Activated naive CD8-positive, alpha-beta T cell treated with anti-CD3 and anti-CD28 coated beads, Interleukin-2, amount 50 U/mL, for 16 hours (primary cell): ENCODE data around the gene CTSD.

Source experiments
- DNase-seq: peaks from one replicate; pipeline ENCODE4 v3.0.0-alpha.2; 2020; ENCODE audit warnings: low read depth, low spot score

Gene CTSD

DNA sequence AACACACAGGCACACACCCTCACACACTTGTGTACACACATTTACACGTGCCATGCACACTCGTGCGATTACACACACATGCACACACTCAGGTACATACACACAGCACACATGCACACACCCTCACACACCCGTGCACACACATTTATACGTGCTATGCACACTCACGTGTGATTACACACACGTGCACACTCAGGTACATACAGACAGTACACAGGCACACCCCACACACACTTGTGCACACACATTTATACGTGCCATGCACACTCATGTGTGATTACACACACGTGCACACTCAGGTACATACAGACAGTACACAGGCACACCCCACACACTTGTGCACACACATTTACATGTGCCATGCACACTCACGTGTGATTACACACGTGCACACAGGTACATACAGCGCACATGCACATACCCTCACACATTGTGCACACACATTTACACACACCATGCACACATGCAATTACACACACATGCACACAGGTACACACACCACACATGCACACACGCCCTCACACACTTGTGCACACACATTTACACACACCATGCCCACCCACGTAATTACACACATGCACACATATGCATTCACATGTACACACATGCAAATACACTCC is 17.9 kb downstream of the CTSD start:
- DNase-seq: no peak

DNA sequence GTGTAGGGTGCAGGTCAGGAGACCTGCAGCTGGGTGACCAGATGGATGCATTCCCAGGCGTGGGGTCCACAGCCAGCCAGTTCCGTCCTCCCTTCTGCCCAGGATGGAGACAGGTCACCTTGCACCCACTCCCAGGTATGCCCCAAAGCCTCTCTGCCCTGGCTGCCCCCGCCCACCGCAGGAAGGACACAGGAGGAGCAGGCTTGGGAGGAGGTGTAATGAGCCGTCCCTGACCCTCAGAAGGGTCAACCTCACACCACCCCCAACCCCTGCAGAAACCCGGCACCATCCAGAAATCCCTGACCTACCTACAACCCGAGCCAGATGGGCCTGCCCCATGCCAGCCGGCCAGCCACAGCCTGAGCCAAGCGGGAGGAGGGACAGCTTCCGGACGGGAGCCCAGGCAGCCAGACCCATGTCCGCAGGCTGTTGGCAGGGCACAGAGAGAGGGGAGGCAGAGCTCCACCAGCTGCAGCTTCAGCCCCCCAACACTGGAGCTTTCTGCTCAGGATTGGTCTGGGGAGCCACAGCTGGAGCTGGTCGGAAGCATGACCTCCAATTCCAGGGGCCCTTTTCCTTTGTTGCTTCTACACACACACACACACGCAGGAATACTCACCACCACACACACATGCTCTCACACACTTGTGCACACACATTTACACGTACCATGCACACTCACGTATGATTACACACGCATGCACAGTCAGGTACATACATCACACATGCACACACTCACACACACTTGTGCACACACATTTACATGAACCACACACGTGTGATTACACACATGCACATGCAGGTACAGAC is 18.6 kb downstream of the CTSD start:
- DNase-seq: no peak

DNA sequence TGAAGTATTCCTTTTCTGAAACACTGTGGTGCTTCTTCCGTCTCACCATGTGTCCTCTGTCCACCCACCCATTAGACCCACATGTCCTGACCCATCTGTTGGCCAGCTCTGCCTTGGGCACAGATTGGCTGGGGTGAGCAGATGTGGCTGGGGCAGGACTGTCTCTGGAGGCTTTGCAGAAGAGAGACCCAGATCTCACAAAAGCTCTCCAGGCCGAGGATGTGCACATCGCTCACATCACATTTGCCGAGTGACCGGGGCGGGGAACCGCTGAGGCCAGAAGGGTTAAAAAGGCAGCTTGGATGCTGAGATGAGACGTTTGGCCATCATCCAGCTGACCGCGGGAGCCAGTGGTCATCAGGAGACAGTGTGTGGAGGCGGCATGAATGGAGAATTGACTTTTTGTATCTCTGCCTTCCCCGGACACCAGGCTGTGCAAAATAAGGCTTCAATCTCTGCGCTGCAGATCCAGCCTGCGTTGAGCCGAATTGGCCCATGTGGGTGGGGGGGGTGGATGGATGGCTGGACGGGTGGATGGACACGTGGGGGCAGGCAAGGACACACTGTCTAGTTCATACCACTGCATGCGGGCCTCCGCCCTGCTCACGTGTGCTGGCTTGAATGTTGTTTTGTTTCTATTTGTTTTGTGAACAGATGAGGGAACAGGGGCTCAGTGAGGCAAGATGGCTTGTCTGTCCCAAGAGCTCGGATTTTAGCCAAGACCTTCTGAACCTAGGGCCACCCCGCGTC is 19.4 kb downstream of the CTSD start:
- DNase-seq: no peak

DNA sequence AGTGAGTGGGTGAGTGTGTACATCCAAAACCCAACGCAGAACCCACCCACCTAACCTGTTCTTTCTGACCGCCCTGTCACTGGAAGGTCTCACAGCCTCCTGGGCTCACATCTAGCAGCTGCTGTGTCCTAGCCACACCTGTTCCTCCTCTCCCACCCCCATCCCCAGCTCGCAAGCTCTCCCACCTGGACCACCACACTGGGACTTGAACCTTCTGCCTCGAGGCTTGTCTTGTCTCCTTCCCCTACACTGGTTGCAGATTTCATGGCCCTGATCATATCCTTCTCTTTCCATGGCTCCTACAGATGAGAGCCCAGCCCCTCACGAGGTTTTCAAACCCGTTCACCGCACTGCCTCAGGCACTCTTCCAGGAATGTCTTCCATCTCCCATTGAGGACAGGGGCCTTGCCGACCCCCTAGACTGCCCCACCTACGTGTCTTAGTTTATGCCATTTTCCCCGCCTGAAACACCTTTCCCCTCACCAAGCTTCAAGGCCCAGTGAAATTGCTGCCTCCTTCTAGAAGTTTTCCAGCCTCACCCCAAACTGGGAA is 20.1 kb downstream of the CTSD start:
- no peak for DNase-seq

DNA sequence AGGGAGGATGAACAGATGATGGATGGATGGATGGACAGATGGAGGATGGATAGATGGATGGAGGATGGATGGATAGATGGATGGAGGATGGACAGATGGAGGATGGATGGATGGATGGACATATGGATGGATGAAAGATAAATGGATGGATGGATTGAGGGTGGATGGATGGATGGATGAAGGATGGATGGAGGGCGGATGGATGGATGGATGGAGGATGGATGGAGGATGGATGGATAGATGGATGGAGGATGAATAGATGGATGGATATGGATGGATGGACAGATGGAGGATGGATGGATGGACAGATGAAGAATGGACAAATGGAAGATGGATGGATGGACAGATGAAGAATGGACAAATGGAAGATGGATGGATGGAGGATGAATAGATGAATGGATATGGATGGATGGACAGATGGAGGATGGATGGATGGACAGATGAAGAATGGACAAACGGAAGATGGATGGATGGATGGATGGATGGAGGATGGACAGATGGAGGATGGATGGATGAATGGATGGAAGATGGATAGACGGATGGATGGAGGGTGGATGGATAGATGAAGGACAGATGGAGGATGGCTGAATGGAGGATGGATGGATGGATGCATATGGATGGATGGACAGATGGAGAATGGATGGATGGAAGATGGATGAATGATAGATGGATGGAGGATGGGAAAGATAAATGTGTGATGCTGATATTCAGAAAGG is 20.7 kb downstream of the CTSD start:
- no peak for DNase-seq

DNA sequence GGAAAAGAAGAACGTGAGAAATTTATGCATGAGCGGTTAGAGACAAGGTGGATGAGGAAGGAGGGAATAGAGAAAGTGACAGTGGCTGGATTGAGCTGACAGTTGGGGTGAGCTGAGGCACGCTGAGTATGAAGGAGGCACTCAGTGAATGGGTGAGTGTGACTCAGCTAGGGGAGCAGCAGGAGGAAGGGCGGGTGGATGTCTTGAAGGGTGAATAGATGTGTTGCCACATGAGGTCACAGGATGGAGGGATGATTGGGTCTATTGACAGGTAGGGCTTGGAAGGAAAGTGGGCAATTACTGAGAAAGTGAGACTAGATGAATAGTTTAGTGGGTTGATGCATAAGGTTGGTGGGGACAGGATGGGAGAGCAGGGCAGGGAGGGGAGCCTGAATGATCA is 21.4 kb downstream of the CTSD start:
- no peak for DNase-seq

DNA sequence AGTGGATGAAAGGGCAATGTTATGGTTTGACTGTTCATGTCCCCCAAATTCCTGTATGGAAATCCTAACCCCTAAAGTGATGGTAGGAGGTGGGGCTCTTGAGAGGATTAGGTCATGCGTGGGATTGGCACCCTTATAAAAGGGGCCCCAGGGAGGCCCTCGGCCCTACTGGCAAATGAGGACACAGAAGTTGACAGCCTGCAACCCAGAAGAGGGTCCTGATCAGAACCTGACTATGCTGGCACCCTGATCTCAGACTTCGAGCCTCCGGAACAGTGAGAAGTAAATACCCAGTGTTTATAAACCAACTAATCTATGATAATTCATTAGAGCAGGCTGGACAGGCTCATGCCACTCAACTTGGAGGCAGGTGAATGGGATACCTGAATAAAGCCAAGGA is 22.0 kb downstream of the CTSD start:
- no peak for DNase-seq

DNA sequence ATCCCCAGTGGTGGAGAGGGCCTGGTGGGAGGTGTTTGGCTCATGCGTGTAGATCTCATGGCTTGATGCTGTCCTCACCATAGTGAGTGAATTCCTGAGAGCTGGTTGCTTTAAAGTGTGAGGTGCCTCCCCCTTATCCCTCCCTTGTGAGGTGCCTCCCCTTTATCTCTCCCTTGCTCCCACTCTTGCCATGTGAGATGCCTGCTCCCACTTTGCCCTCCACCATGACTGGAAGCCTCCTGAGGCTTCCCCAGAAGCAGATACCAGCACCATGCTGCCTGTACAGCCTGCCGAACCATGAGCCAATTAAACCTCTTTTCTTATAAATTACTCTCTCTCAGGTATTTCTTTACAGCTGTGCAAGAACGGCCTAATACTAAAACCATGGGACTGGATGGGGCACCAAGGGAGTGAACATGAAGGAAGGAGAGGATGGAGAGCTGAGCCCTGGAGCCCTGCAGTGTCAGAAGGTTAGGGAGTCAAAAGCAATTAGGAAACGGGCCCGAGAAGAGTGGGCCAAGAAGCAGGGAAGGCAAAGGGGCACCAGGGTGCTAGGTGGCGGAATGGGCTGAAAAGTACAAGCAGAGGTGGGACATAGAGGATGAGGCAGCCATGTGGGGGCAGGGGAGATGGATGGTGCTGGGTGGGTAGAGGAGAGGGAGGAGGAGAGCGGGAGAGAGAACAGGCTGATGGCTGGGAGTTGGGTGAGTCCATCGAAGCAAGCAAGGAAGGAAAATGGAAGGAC is 22.8 kb downstream of the CTSD start:
- DNase-seq: no peak

DNA sequence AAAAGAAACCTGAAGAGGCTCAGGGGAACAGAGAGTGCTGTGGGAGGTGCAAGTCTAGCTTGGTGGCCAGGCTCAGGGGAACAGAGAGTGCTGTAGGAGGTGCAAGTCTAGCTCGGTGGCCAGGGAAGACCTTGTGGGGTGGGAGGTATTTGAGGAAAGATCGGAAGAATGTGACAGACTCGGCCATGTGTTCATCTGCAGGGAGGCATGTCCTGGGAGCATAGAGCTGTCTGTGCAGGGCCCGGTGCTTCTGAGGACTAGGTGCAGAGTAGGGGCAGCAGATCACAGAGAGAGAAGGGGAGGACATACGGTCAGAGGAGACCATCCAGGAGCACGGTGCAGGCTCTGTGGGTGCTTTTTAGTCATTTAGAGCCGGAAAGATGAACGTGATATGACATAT is 24.2 kb downstream of the CTSD start:
- DNase-seq: no peak

DNA sequence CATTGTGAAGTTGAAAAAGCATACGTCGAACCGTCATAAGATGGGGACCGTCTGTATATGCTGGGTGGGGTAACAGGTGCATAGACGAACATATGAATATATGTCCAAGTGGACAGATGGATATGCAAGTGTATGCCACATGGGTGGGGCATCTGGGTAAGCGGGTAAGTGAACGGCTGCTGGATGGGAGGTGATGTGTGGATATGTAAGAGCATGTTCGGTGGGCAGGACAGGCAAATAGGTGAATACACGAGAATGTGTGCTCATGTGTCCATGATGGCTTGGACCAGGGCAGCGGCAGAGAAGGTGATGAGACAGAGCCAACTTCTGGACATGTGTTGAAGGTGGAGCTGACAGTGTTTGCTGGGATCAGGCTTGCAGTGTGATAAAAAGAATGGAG is 25.3 kb downstream of the CTSD start:
- no peak for DNase-seq

DNA sequence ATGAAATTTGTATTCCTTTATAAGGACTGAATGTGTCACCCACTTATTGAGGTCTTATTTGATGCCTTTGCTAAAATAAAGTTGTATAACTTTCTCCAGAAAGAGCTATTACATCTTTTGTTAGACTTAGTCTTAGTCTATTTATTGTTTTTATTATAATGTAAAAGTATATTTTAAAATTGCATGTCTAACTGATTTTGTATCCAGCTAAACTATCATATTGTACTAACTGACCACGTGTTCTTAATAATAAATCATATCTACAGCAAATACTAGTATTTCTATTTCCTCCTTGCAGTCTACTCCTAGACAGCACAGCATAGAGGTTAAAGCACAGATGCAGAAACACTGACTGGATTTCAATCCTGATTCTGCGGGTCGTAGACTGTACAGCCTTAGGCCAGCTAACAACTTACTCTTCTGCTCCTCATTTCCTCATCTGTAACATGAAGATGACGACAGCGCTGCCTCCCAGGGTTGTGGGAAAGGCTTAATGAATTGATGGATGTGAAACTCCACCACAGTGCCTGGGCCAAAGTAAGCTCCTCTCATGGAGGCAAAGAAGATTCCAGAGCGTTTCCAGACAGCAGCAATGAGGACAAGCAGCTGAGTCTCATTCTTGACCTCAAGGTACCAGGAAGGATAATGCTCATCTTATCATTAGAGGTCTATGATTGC is 26.5 kb downstream of the CTSD start:
- DNase-seq: no peak

DNA sequence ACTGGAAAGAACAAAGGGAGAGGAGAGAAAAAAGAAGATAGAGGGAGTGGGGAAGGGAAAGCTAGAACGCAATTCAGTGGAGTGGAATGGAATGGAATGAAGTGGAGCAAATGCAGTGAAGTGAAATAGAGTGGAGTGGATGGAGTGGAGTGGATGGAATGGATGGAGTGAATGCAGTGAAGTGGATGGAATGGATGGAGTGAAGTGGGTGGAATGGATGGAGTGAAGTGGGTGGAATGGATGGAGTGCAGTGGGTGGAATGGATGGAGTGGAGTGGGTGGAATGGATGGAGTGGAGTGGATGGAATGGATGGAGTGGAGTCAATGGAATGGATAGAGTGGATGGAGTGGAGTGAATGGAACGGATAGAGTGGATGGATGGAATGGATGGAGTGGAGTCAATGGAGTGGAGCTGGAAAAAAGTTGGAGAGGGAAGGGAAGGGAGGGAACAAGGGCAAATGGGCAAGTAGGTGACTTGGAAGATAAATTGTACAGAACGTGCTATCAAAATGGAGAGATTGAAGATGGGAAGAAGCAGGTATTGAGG is 27.2 kb downstream of the CTSD start:
- no peak for DNase-seq

DNA sequence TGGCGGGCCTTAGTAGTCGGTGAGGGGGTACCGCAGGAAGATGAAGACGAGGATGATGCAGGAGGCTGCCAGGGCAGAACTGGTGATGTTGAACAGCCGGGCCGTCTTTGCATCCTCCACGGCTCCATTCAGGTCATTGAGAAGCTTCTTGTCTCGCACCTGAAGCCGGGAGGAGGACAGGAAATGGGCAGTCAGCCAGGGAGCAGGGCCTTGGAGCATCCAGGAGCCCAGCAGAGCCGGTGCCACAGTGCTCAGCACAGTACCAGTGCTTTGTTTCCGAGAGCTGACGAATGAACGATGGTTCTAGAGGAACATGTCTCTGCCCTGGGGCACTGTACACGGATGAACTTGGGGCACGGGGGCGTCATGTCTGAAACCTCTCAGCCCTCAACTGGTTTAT is 28.5 kb downstream of the CTSD start:
- DNase-seq: no peak

DNA sequence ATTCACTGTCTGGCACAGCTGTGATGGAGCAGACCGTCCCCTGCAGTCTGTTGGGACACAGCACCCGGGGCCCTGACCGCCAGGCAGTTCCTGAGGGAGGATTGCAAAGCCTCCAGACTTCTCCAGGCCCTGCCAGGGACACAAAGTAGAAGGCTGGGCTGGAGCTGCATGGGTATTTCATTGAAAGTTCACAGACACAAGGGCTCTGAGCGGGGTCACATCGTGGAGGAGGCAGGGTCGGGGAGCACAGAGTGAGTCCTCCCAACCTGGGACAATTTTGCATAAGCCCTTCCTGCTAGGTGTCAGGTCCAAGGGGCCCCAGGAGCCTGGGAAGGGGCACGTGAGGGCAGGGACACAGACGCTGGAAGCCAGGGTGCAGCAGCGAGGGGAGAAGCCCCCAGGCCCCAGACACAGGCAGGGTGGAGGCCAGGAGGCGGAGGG is 29.1 kb downstream of the CTSD start:
- DNase-seq: no peak

DNA sequence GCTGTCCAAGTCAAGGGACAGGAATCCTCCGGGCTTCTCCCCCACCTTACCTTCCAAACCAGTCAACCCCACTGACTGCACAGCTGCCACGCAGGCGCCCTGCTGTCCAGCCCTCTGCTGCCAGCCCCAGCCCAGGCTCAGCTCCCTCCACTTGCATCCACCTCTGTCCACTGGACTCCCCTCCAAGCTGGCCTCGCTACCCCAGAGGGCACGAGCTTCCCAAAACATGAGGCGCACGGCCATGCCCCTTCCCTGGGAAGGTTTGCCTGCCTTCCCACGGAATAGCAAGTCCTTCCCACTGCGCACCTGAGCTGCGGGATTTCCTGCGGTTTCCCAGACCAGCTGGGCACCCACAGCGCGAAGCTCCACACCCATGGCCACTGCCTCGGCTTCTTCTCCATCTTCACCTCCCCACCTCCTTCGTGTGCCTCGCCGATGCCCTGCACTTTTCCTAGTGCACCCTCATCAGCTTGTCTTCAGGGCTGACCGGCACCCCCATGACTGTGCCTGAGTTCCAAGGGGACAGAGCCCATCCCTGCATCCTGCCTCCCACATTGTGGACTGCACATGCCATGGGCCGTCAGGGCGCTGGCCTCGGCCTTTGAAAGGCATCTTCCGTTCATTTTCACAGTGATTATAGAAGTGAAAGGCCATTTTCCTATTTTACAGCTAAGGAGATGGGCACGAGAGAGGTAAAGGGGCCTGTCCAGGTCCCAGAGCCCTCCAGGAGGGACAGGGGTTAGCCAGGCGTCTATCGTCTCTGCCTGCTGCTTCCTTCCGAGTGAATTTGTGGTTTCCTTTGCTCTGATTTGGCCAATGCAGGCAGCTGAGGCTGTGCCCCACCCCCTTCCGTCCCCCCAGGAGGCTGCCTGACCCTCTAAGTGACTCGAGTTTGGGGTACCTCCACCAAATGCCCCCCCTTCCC is 29.7 kb downstream of the CTSD start:
- no peak for DNase-seq

DNA sequence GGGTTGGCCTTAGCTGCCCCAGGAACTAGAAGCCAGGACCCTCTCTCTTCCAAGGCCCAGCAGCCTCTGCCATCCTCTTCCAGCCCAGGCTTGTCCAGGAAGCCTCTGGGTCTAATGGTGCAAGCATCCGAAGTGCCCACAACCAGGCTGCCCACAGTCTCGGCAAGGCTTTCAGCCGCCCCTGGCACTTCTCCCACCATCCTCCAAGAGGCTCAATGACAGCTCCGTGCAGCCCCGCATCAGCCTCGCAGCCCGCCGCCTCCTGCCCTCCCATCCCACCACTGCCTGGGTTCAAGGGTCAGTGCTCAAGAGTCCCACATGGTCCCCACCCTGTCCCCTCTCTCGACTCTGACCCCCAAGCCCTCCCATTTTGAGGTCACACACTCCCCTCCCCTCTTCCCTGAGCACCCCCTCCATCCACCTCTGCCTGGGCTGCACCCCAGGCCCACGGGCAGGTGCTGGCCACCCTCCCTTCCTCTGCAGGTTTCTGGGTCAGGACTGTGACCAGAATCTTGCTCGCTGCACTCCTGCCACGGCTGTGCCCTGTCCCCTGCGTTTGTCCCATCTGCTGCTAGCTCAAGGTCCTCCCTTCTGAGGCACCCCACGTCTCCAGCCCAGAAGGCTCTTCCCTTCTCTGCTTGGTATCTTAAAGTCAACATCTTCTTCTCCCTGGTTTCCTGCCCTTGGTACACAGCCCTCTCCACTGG is 30.6 kb downstream of the CTSD start:
- no peak for DNase-seq

DNA sequence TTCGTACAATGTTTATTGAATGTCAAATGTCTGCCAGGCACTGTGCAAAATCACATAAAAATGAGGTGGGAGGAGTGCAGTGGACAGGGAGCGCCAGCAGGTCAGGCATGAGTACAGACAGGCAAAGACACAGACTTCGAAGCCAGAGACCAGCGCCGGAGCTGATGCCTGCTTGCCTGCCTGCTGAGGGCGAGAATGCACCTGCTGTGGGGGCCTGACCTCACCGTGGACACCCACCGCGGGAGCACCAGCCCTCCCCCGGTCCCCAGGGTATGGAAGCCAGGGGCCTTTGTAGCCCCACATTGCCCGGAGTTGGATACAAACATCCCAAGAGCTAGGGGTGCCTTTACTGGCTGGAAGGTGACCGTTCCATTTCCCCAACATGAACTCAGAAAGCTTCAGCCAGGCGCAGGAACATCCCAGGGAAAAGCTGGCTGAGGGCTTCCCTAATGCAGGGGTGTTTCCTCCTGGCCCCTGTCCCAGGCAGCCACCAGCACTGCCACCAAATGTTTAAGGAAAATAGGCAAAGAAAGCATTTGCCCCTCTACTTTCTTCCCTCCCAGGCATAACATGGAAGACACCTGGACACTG is 31.2 kb downstream of the CTSD start:
- no peak for DNase-seq

DNA sequence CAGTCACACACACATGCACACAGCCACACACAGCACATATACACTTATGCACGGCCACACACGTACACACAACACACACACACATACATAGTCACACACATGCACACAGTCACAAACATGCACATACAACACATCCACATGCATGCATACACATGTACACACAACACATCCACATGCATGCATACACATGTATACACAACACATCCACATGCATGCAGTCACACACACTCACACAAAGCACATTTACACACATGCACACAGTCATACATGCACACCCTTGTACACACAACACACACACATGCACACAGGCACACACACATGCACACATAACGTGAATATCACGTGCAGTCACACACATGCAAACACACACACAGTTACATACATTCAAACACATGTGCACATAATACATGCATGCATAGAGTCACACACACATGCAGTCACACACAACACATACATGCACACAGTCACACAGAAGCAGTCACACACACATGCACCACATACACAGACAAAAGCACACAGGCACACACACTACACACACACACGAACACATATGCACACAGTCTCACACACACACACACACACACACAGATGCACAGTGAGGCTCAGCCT is 32.2 kb downstream of the CTSD start:
- no peak for DNase-seq
